Measurements from ENCODE around the gene PAX7.
"Not testable (repeated sequence)": the region's sequence is repeated elsewhere in the genome, so short reads cannot be mapped to it uniquely, and the experiment has no call there.

PAX7 gene

GRCh38 chr1:18670868-18671225, 40.2 kb downstream of the PAX7 start:
- H3K9me3 ChIP-seq (ENCODE audit: control insufficient read depth in 1 of 2, low read length in 2 of 2) = no peaks in the 10 kb centered on the region
- H3K27me3 ChIP-seq (ENCODE audit: low read depth, low read length) = no peaks in the 10 kb centered on the region
- H3K27ac ChIP-seq (ENCODE audit: low read length) = no peak overlapping the region
- no peaks in the 10 kb centered on the region for H3K4me1 ChIP-seq (ENCODE audit: control insufficient read depth in 1 of 2, insufficient read depth in 2 of 2, low read length in 2 of 2)
- no peak overlapping the region for H3K4me3 ChIP-seq (ENCODE audit: low read depth in 1 of 2, low read length in 2 of 2)
- H3K36me3 ChIP-seq (ENCODE audit: control insufficient read depth in 1 of 2, insufficient read depth in 2 of 2, low read length in 2 of 2) = no peaks in the 10 kb centered on the region

DNA sequence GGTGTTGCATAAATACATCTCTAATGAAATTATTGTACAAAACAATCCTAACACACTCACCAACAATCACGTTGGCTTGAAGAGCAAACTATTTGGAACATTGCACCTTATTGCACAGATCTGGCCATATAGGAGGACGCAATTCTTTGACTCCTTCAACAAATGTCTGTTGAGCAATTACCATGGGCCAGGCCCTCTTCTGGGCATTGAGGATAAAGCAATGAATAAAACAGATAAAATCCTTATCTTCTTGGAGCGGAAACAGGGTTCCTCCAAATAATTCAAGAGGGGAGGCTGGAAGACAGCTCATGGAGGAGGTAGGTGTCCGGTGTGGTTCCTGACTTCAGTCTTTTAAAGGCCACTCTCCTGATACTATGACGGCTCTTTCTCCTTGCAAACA, 43.3 kb downstream of the PAX7 start:
- H3K27me3 ChIP-seq (ENCODE audit: low read depth, low read length) = peaks cover 8% of the 10 kb centered on the region
- H3K36me3 ChIP-seq (ENCODE audit: control insufficient read depth in 1 of 2, insufficient read depth in 2 of 2, low read length in 2 of 2) = no peaks in the 10 kb centered on the region
- H3K4me1 ChIP-seq (ENCODE audit: control insufficient read depth in 1 of 2, insufficient read depth in 2 of 2, low read length in 2 of 2) = no peaks in the 10 kb centered on the region
- H3K9me3 ChIP-seq (ENCODE audit: control insufficient read depth in 1 of 2, low read length in 2 of 2) = no peaks in the 10 kb centered on the region
- H3K4me3 ChIP-seq (ENCODE audit: low read depth in 1 of 2, low read length in 2 of 2) = no peak overlapping the region
- H3K27ac ChIP-seq (ENCODE audit: low read length) = no peak overlapping the region

DNA sequence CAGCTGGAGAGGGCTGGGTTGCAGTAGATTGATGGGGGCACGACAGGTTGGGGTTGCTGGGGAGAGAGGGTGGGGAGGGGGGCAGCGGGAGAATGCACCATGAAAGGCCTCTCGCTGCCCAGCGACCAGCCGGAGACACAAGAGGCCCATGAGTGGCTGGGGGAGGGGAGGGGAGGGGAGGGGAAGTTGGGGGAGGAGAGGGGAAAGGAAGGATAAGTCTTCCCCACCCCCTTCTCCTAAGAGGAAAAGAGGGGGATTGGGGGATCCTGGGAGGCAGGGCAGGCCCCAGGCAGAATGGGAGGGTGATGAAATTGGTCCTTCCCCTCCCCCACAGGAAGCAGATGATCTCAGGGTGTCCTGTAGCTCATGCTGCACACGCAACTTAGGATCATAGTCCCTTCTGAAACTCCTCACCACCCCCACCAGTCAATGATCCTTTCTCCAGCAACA, 45.7 kb downstream of the PAX7 start:
- peaks cover 8% of the 10 kb centered on the region for H3K27me3 ChIP-seq (ENCODE audit: low read depth, low read length)

GRCh38 chr1:18681423-18681835, 50.8 kb downstream of the PAX7 start:
- Histone ChIP-seq H3K36me3 (ENCODE audit: control insufficient read depth in 1 of 2, insufficient read depth in 2 of 2, low read length in 2 of 2) (no peaks in the 10 kb centered on the region), H3K27ac (ENCODE audit: low read length) (no peak overlapping the region), H3K4me1 (ENCODE audit: control insufficient read depth in 1 of 2, insufficient read depth in 2 of 2, low read length in 2 of 2) (no peaks in the 10 kb centered on the region), H3K27me3 (ENCODE audit: low read depth, low read length) (peaks cover 11% of the 10 kb centered on the region), H3K9me3 (ENCODE audit: control insufficient read depth in 1 of 2, low read length in 2 of 2) (no peaks in the 10 kb centered on the region), H3K4me3 (ENCODE audit: low read depth in 1 of 2, low read length in 2 of 2) (no peak overlapping the region)

More for the DNA sequence above, 45.7 kb downstream of the PAX7 start:
- Histone ChIP-seq H3K4me3 (ENCODE audit: low read depth in 1 of 2, low read length in 2 of 2) (no peak overlapping the region), H3K27ac (ENCODE audit: low read length) (no peak overlapping the region), H3K36me3 (ENCODE audit: control insufficient read depth in 1 of 2, insufficient read depth in 2 of 2, low read length in 2 of 2) (no peaks in the 10 kb centered on the region), H3K9me3 (ENCODE audit: control insufficient read depth in 1 of 2, low read length in 2 of 2) (no peaks in the 10 kb centered on the region), H3K4me1 (ENCODE audit: control insufficient read depth in 1 of 2, insufficient read depth in 2 of 2, low read length in 2 of 2) (no peaks in the 10 kb centered on the region)

DNA sequence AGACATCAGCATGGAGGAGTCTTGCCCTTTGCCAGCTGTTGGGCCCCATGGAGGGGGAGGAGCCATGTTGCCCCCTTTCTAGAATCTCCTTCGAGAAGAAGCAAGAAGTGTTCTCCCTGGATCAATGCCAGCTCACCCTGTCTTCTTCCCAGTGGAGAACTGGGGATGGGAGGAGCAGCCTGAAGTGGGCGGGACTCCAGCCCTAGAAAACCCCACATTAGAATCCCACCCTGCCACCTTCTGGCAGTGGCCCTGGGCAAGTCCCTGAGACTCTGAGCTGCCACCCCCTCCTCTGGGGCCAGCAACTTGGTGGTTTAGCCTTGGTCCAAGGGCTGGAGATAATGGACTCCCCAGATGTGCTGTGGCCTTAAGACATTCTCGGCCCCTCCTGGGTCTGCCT, 51.7 kb downstream of the PAX7 start:
- Histone ChIP-seq H3K27ac (ENCODE audit: low read length) (no peak overlapping the region), H3K27me3 (ENCODE audit: low read depth, low read length) (peaks cover 3% of the 10 kb centered on the region), H3K4me3 (ENCODE audit: low read depth in 1 of 2, low read length in 2 of 2) (no peak overlapping the region), H3K4me1 (ENCODE audit: control insufficient read depth in 1 of 2, insufficient read depth in 2 of 2, low read length in 2 of 2) (no peaks in the 10 kb centered on the region), H3K36me3 (ENCODE audit: control insufficient read depth in 1 of 2, insufficient read depth in 2 of 2, low read length in 2 of 2) (no peaks in the 10 kb centered on the region), H3K9me3 (ENCODE audit: control insufficient read depth in 1 of 2, low read length in 2 of 2) (no peaks in the 10 kb centered on the region)

DNA sequence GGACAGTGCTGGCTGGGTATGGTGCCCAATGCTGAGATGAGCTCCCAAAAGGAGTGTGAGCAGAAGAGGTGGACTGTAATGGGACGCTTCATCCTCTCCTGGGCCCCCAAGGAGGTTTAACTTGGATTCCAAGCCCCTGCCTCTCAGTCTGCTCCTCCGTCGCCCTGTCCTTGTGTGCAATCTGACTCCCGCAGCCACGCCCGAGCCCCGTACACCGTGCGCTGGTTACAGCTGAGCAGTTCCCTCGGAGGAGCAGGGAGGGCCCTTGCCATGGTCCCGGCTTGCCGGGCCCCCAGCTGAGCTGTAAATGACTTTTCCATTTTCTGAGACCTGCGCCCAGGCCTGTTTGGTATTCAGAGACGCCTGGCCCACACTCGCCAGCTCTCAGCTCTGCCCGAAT, 53.7 kb downstream of the PAX7 start:
- no peaks in the 10 kb centered on the region for H3K36me3 ChIP-seq (ENCODE audit: control insufficient read depth in 1 of 2, insufficient read depth in 2 of 2, low read length in 2 of 2)
- H3K9me3 ChIP-seq (ENCODE audit: control insufficient read depth in 1 of 2, low read length in 2 of 2) = no peaks in the 10 kb centered on the region
- H3K4me3 ChIP-seq (ENCODE audit: low read depth in 1 of 2, low read length in 2 of 2) = no peak overlapping the region
- H3K4me1 ChIP-seq (ENCODE audit: control insufficient read depth in 1 of 2, insufficient read depth in 2 of 2, low read length in 2 of 2) = no peaks in the 10 kb centered on the region
- H3K27me3 ChIP-seq (ENCODE audit: low read depth, low read length) = peaks cover 3% of the 10 kb centered on the region
- no peak overlapping the region for H3K27ac ChIP-seq (ENCODE audit: low read length)

DNA sequence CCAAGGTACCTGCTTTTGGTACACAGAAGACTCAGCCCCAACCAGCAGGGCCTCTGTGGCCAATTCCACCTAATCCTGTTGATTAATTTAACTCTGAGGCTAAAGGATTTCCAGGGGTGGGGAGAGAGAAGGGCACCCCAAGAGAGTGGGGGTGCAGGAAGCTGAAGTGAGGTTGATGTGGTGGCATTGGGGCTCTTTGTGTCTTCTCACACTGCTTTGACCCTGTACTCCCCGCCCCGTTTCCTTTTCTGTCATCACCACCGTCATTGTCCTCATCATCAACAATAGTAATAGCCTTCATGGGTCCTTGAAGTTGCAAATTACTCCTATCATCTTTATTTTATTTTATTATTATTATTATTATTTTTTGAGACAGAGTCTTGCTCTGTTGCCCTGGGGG, 55.9 kb downstream of the PAX7 start:
- H3K36me3 ChIP-seq (ENCODE audit: control insufficient read depth in 1 of 2, insufficient read depth in 2 of 2, low read length in 2 of 2) = no peaks in the 10 kb centered on the region
- no peak overlapping the region for H3K27ac ChIP-seq (ENCODE audit: low read length)
- H3K9me3 ChIP-seq (ENCODE audit: control insufficient read depth in 1 of 2, low read length in 2 of 2) = no peaks in the 10 kb centered on the region
- no peak overlapping the region for H3K4me3 ChIP-seq (ENCODE audit: low read depth in 1 of 2, low read length in 2 of 2)
- H3K27me3 ChIP-seq (ENCODE audit: low read depth, low read length) = peaks cover 9% of the 10 kb centered on the region
- no peaks in the 10 kb centered on the region for H3K4me1 ChIP-seq (ENCODE audit: control insufficient read depth in 1 of 2, insufficient read depth in 2 of 2, low read length in 2 of 2)

GRCh38 chr1:18687273-18687672, 56.6 kb downstream of the PAX7 start:
- H3K36me3 ChIP-seq (ENCODE audit: control insufficient read depth in 1 of 2, insufficient read depth in 2 of 2, low read length in 2 of 2) = no peaks in the 10 kb centered on the region
- H3K27ac ChIP-seq (ENCODE audit: low read length) = no peak overlapping the region
- no peaks in the 10 kb centered on the region for H3K4me1 ChIP-seq (ENCODE audit: control insufficient read depth in 1 of 2, insufficient read depth in 2 of 2, low read length in 2 of 2)
- H3K4me3 ChIP-seq (ENCODE audit: low read depth in 1 of 2, low read length in 2 of 2) = no peak overlapping the region
- H3K9me3 ChIP-seq (ENCODE audit: control insufficient read depth in 1 of 2, low read length in 2 of 2) = no peaks in the 10 kb centered on the region
- H3K27me3 ChIP-seq (ENCODE audit: low read depth, low read length) = peaks cover 9% of the 10 kb centered on the region

GRCh38 chr1:18691648-18692047, 61.0 kb downstream of the PAX7 start:
- H3K27me3 ChIP-seq (ENCODE audit: low read depth, low read length) = peaks cover 9% of the 10 kb centered on the region
- H3K27ac ChIP-seq (ENCODE audit: low read length) = no peak overlapping the region
- H3K4me1 ChIP-seq (ENCODE audit: control insufficient read depth in 1 of 2, insufficient read depth in 2 of 2, low read length in 2 of 2) = no peaks in the 10 kb centered on the region
- H3K36me3 ChIP-seq (ENCODE audit: control insufficient read depth in 1 of 2, insufficient read depth in 2 of 2, low read length in 2 of 2) = no peaks in the 10 kb centered on the region
- H3K9me3 ChIP-seq (ENCODE audit: control insufficient read depth in 1 of 2, low read length in 2 of 2) = no peaks in the 10 kb centered on the region
- no peak overlapping the region for H3K4me3 ChIP-seq (ENCODE audit: low read depth in 1 of 2, low read length in 2 of 2)

GRCh38 chr1:18693256-18694098, 62.8 kb downstream of the PAX7 start:
- H3K9me3 ChIP-seq (ENCODE audit: control insufficient read depth in 1 of 2, low read length in 2 of 2) = no peaks in the 10 kb centered on the region
- H3K27me3 ChIP-seq (ENCODE audit: low read depth, low read length) = peaks cover 9% of the 10 kb centered on the region
- no peaks in the 10 kb centered on the region for H3K36me3 ChIP-seq (ENCODE audit: control insufficient read depth in 1 of 2, insufficient read depth in 2 of 2, low read length in 2 of 2)
- H3K27ac ChIP-seq (ENCODE audit: low read length) = no peak overlapping the region
- H3K4me1 ChIP-seq (ENCODE audit: control insufficient read depth in 1 of 2, insufficient read depth in 2 of 2, low read length in 2 of 2) = no peaks in the 10 kb centered on the region
- H3K4me3 ChIP-seq (ENCODE audit: low read depth in 1 of 2, low read length in 2 of 2) = no peak overlapping the region

- H3K4me1 ChIP-seq (ENCODE audit: control insufficient read depth in 1 of 2, insufficient read depth in 2 of 2, low read length in 2 of 2); H3K27me3 ChIP-seq (ENCODE audit: low read depth, low read length); H3K27ac ChIP-seq (ENCODE audit: low read length); H3K9me3 ChIP-seq (ENCODE audit: control insufficient read depth in 1 of 2, low read length in 2 of 2); H3K4me3 ChIP-seq (ENCODE audit: low read depth in 1 of 2, low read length in 2 of 2); H3K36me3 ChIP-seq (ENCODE audit: control insufficient read depth in 1 of 2, insufficient read depth in 2 of 2, low read length in 2 of 2): not testable (repeated sequence)
Measured at GRCh38 chr1:18694289-18694688, 63.6 kb downstream of the PAX7 start.

GRCh38 chr1:18697541-18697940, 66.9 kb downstream of the PAX7 start:
- Histone ChIP-seq H3K36me3 (ENCODE audit: control insufficient read depth in 1 of 2, insufficient read depth in 2 of 2, low read length in 2 of 2) (no peaks in the 10 kb centered on the region), H3K4me1 (ENCODE audit: control insufficient read depth in 1 of 2, insufficient read depth in 2 of 2, low read length in 2 of 2) (no peaks in the 10 kb centered on the region), H3K27ac (ENCODE audit: low read length) (no peak overlapping the region), H3K4me3 (ENCODE audit: low read depth in 1 of 2, low read length in 2 of 2) (no peak overlapping the region), H3K27me3 (ENCODE audit: low read depth, low read length) (peaks cover 7% of the 10 kb centered on the region), H3K9me3 (ENCODE audit: control insufficient read depth in 1 of 2, low read length in 2 of 2) (no peaks in the 10 kb centered on the region)
